HG03457 (cell line): ENCODE data around the gene OCIAD1.
"Not testable (repeated sequence)": the region's sequence is repeated elsewhere in the genome, so short reads cannot be mapped to it uniquely, and the experiment has no call there.

Experiments
- ATAC-seq: cut with Tn5 transposase; IDR thresholded peaks from one replicate; pipeline ENCODE4 v1.9.1; 2021; ENCODE audit warnings: moderate number of reproducible peaks; ENCODE audit not compliant: unreplicated experiment

Gene OCIAD1

DNA sequence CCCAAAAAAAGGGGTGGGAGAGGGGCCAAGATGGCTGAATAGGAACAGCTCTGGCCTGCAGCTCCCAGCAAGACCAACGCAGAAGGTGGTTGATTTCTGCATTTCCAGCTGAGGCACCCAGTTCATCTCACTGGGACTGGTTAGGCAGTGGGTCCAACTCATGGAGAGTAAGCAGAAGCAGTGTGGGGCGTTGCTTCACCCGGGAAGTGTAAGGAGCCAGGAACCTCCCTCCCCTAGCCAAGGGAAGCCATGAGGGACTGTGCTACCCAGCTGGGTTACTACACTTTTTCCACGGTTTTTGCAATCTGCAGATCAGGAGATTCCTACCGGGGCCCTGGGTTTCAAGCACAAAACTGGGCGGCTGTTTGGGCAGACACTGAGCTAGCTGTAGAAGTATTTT, 13.9 kb upstream of the OCIAD1 start:
- no peak for ATAC-seq

DNA sequence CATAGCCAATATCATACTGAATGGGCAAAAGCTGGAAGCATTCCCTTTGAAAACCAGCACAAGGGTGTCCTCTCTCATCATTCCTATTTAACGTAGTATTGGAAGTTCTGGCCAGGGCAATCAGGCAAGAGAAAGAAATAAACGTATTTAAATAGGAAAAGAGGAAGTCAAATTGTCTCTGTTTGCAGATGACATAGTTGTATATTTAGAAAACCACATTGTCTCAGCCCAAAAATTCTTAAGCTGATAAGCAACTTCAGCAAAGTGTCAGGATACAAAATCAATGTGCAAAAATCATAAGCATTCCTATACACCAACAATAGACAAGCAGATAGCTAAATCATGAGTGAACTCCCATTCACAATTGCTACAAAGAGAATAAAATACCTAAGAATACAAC, 9.5 kb upstream of the OCIAD1 start:
- not testable (repeated sequence) for ATAC-seq

DNA sequence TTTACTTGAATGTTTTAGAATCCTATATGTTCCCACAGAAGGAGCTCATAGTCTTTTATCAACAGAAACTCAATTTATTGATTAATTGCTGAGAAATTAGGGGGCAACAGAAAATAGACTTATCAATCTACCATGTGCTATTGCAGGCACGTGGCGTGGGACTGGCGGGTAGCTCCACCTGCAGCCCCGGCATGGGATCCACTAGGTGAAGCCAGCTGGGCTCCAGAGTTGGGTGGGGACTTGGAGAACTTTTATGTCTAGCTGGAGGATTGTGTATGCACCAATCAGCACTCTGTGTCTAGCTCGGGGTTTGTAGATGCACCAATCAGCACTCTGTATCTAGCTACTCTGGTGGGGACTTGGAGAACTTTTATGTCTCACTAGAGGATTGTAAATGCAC, 3.3 kb upstream of the OCIAD1 start:
- ATAC-seq: no peak

DNA sequence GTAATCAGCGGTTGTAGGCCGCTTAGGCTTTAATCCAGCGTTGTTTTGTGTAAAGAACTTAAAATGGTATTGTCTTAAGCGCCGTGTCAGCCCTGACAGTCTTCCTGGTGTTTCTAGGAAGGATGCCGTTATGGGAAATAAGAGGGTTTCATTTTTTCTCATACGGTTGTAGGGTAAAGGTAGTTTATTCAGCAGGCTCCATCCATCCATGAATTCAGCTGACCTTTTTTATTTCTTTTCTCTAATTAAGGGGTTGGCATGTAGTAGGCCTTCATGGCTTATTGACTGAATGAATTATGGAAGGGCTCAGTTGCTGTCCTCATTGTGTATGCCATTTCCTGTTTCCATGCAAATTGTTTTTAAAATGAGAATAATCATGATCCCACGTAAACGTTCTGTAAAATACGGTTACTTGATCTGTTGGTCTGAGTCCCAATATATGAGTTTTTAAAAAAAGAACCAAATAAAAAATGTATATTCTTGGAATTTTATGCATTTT, 693 bp downstream of the OCIAD1 start:
- no peak for ATAC-seq

DNA sequence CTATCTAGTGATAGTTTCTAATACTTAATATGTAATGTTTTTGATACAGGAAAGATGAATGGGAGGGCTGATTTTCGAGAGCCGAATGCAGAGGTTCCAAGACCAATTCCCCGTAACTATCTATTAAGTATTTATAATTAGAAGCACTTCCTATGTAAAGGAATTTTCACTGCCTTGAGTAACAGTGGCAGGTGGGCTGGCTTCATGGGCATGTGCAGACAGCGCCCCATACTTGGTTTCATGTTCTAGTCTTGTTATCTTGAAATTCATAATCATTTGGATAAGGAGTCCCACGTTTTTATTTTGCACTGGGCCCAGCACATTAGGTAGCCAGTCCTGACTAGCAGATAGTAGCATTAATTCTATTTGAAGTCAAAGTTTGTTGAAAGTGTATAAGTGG, 1.7 kb downstream of the OCIAD1 start:
- ATAC-seq: no peak

DNA sequence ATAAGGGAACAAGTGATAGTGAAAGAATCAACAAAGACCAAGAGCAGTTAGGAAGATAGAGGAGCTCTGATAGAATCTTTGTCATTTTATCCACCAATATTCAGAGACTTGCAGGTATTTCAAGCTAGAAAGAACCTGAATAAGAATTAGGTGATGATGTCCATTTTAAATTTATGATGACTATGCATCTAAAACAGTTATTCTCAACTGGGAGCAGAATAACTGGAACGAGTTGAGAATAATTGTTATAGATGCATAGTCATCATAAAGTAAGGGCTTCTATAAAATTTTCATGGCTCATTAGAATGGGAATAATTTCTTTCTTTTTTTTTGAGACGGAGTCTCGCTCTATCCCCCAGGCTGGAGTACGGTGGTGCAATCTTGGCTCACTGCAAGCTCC, 5.8 kb downstream of the OCIAD1 start:
- ATAC-seq: no peak

DNA sequence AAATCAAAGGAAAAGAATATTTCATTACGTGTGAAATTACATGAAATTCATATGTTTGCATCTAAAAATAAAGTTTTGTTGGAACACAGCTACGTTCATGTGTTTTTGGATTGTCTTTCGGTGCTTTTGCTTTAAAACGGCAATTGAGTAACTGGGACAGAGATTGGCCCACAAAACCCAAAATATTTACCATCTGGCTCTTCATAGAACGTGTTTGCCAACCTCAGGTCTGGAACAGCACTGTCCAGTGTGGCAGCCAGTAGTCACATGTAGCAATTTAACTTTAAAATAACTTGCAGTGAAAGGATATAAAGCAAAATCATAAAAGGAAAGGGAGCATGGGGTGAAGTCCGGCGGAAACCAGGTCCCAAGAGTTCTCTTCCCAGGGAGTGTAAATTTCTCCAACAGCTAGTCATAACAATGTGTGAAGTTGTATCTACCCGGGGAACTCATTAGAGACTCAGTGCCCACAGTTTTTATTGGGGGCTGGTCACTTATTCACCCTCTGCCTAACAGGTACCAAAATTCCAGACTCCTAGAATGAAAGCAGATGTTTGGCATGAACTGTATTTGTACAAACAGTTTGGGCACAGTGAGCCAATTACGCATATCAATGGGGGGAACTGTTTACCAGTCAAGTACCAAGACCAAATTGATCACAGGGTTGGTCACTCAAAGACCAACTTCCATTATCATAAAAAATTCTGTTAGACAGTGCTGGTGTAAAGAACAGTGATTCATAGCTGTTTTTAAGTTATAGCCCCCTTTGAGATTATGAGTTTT, 10.3 kb downstream of the OCIAD1 start:
- no peak for ATAC-seq

DNA sequence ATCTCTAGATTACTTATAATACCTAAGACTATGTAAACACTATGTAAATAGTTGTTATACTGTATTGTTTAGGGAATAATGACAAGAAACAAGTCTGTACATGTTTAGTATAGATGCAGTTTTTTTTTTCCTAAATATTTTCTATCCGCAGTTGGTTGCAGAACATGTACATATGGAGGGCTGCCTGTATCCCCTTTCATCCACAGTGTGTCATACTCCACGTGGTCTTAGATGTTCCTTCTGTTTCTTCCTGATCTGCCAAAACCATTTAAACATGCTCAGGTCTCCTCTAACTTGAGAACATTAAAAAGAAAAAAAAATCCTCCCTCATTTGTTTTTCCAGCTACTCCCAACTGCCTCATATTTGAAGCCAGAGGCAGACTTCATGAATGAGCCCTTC, 14.0 kb downstream of the OCIAD1 start:
- ATAC-seq: no peak

DNA sequence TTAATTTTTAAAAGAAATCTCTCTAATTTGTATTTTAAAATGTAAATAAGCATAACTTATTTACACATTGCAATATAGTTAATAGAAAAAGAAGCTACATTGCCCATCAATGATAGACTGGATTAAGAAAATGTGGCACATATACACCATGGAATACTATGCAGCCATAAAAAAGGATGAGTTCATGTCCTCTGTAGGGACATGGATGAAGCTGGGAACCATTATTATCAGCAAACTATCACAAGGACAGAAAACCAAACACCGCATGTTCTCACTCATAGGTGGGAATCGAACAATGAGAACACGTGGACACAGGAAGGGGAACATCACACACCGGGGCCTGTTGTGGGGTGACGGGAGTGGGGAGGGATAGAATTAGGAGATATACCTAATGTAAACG, 17.9 kb downstream of the OCIAD1 start:
- ATAC-seq: not testable (repeated sequence)

DNA sequence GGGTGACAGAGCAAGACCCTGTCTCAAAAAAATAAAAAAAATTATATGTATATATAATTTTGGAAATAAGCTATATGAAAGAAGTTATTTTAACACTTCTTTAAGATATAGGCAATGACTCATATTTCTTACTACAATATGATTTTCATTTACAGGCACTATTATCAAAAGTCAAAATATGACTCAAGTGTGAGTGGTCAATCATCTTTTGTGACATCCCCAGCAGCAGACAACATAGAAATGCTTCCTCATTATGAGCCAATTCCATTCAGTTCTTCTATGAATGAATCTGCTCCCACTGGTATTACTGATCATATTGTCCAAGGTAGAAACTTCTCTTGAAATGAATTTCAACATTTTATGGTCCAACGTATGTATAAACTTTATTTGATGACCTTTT, 20.8 kb downstream of the OCIAD1 start:
- ATAC-seq: no peak

DNA sequence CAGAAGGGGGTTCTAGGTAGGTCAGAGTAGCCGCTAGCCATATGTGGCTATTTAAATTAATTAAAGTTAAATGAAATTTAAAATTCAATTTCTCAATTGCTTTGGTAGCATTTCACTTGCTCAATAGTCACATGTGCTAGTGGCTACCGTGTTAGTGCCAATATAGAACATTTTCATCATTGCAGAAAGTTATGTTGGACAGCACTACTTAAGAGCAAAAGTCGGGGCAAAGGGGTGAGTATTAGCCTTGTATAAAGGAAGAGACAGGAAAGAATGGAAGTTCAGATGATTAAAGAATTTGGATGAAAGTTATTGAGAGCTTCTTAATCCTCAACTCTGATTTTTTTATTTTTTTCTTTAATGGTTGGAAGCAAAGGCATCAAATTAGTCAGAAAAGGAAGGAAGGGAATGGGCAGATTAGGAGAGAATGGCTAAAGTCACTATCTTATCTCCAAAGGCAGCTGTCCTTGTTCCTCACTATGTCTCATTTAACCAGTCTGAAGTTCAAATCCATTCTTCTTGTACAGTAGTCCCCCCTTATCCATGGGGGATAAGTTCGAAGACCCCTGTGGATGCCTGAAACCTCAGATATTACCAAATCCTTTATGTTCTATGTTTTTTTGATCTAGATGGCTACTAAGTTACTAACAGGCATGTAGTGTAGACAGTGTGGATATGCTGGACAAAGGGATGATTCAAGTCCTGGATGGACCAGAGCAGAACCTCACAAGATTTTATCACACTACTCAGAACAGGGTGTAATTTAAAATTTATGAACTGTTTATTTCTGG, 22.9 kb downstream of the OCIAD1 start:
- no peak for ATAC-seq

DNA sequence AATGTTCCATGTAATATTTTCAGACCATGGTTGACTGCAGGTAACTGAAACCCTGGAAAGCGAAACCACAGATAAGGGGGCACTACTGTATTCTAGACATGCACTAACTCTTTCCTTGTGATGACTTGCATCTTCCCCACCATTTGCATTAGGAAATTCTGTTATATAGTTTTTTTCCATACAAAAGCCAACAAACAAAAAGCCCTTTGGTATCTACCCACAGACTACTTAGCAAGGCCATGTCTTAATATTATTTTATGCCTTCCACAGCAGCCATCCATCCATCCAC, 23.5 kb downstream of the OCIAD1 start:
- no peak for ATAC-seq

DNA sequence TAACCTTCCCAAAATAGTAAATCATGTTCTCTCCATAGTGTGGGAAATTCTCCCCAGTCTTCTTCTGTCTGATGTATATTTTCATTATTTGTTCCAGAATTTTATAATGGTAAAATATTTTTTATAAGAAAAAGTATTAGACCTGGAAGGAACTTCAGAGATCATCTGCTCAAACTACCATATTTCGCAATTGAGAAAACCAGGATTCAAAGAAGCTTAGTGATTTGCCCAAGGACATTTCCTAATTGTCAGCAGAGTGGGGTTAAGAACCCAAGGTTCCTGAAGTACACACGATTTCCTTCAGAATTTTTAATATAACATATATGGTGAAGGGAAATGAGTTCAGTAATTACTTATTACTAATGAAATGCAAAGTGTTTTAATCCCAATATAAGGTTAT, 24.1 kb downstream of the OCIAD1 start:
- no peak for ATAC-seq

DNA sequence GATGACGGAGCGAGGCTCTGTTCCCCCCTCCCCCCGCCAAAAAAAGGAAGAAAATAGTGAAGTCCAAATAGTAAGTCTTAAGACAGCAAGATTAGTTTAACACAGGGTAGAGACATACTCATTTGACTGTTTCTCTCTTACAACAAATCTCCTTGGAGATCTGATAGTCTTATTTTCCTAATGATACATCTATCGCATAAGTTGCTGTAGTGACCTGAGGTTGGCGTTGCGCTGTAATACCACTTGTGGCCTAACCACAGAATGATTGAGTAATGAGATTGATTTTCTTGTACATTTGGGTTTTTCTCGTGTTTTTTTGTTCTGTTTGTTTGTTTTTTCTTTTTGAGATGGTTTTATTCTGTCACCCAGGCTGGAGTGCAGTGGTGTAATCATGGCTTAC, 27.2 kb downstream of the OCIAD1 start:
- ATAC-seq: no peak

DNA sequence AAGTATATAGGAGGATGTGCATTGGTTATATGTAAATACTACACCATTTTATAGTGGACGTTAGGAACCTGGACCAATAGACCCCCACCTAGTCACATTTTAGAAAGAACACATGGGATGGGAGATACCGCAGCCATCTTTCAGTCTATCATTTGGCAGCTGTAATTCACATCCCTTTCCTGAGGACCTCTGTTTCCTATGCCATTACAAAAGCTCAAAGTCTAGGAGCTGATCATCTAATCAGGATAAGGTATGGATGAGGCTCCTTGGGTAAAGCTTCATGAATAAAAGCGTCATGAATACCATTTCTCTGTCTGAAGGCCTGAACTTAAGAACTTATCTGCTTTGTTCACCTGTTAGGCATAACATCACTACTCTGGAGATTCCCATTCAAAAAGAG, 31.1 kb downstream of the OCIAD1 start:
- ATAC-seq: no peak

DNA sequence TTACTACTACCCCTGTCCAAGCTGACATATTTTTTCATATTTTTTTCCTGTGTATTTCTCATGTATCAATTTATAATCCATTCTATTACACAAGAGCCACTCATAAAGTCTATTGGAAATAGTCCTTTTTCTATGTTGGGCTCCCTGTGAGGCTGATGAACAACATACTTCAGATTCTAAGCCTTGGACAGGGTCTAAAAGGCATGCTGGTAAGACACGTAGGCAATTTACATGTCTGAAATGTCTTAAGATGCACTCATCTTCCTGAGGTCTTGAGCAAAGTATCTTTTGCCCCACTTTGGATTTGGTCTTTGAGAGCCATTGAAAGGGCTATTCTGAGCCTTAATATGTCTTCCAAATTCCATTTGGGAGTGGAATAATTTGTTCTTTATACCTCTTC, 31.8 kb downstream of the OCIAD1 start:
- ATAC-seq: no peak

DNA sequence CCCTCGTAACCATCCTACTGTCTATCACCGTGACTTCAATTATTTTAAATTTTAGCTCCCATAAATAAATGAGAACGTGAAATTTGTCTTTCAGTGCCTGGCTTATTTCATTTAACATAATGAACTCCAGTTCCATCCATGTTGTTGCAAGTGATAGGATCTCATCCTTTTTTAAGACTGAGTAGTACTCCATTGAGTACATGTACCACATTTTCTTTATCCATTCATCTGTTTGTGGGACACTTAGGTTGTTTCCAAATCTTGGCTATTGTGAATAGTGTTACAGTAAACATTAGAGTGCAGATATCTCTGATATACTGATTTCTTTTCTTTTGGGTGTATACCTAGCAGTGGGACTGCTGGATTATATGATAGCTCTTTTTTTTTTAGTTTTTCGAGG, 32.8 kb downstream of the OCIAD1 start:
- no peak for ATAC-seq

DNA sequence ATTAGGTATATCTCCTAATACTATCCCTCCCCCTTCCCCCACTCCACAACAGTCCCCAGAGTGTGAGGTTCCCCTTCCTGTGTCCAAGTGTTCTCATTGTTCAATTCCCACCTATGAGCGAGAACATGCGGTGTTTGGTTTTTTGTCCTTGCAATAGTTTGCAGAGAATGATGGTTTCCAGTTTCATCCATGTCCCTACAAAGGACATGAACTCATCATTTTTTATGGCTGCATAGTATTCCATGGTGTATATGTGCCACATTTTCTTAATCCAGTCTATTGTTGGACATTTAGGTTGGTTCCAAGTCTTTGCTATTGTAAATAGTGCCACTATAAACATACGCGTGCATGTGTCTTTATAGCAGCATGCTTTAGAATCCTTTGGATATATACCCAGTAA, 33.8 kb downstream of the OCIAD1 start:
- ATAC-seq: not testable (repeated sequence)

DNA sequence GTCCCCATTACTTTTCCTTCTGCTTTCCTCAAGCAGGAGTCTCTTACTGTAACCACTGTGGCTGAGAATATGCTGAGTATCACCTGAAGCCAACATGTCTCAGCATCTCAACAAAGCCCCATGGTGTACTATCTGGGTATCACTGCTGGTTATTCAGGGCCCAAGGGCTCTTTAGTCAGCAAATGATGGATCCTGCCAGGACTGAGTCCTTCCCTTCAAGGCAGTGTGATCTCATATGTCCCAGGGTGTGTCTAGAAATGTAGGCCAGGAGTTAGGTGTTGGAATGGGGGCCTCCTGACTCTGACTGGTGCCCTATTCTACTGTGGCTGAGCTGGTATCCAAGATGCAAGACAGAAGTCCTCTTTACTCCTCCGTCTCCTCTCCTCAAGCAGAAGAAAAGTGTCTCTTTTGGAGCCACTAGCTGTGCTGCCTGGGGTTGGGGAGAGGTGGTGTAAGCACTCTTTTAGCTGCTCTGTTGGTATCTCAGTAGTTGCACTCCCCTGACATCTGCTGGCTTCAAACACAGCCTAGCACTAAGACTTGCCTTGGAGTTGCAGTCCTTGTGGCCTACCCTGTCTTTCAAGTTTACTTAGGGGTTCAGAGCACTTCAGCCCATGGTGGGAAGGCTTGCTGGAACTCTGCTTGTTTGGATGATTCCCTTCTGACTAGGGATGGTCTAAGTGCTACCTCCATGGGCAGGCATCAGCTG, 47.1 kb downstream of the OCIAD1 start:
- ATAC-seq: no peak

DNA sequence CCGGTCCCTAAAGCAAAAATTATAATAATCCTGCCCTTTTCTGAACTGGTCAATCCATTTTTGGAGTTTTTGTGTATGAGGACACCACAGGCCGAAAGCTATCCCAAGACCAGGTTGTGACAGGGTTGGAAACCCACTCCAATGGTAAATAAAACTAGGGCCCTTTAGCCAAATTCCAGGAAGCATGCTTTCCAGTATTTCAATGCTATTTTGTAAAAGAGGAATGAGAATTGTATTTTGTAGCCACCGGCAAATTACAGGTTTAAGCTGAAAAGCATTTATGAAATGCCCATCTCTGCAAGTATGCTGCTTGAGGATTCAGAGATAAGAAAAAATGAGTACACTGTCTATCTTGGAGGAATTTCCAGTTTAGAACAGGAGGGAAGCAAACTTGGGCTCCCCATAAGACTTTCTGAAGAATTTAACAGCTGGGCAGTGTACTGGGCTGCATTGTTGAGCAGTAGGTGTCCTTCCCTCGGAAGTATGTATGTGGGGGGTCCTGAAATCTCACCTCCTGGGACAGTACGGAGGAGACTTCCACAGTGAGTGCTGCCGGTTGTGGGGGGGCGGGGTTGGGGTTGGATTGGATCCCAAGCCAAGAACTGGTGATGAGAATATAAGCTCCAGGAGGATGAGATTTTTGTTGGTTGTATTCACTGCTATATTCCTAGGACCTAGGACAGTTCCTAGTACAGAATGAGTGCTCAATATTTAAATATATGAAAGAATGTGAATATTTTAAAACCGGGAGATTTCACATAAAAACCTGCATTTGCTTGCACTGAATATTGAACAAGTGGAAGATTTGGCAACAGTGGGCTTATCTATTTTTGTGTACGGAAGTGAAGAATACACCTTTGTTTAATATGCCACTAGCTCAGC, 48.9 kb downstream of the OCIAD1 start:
- ATAC-seq: no peak

DNA sequence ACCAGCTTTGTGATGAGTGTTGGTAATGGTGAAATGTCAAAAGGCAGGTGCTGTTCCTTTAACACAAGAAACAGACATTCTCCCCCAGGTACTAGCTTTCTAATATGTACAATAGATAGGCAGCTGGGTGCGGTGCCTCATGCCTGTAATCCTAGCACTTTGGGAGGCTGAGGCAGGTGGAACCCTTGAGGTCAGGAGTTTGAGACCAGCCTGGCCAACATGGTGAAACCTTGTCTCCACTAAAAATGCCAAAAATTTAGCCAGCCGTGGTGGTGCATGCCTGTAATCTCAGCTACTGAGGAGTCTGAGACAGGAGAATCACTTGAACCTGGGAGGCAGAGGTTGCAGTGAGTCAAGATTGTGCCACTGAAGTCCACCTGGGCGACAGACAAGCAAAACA, 50.8 kb downstream of the OCIAD1 start:
- not testable (repeated sequence) for ATAC-seq
